Right lobe of liver (tissue), 6 donors: Measurements from ENCODE around the gene APBA1. TPM values are rescaled to one million over a fixed set of nuclear protein-coding genes. Genes with fewer than 3 reads are reported as not detected.

Source experiments
- ATAC-seq, 4 donors: fragments of 200-7000 bp; cut with Tn5 transposase; one replicate each; pipeline ENCODE4 v1.9.1; 2020; ENCODE audit warnings: mild to moderate bottlenecking in 4 of 4, moderate library complexity in 4 of 4
- DNase-seq, 3 donors: peaks; one replicate each; pipeline ENCODE4 v3.0.0-alpha.2; 2020
- H3K27ac ChIP-seq, 3 donors: fragments of 200-600 bp; one replicate each; pipeline ENCODE4 v1.8.0; 2022
- H3K27me3 ChIP-seq, 2 donors: fragments of 200-600 bp; one replicate each; pipeline ENCODE4 v1.8.0; 2022
- H3K36me3 ChIP-seq, 4 donors: fragments of 200-600 bp; sonication (generic) in 1 of 4; one replicate each; pipeline versions ENCODE4 v1.5.1 to v1.8.0; 2017 to 2022; ENCODE audit warnings: control low read depth in 1 of 4
- H3K4me1 ChIP-seq, 4 donors: fragments of 200-600 bp; sonication (generic) in 1 of 4; one replicate each; pipeline versions ENCODE4 v1.5.1 to v1.8.0; 2017 to 2022; ENCODE audit warnings: control low read depth in 1 of 4
- H3K4me3 ChIP-seq, 3 donors: fragments of 200-600 bp; one replicate each; pipeline ENCODE4 v1.8.0; 2022
- H3K9me3 ChIP-seq, 4 donors: fragments of 200-600 bp; sonication (generic) in 1 of 4; one replicate each; pipeline versions ENCODE4 v1.5.1 to v1.8.0; 2017 to 2022; ENCODE audit warnings: control low read depth in 1 of 4
- CTCF ChIP-seq, 4 donors: fragments of 200-600 bp in 3 of 4; fragments of 450-650 bp in 1 of 4; IDR thresholded peaks; one replicate each; pipeline versions ENCODE4 v1.5.1 to v1.8.0; 2016 to 2022; ENCODE audit warnings: antibody characterized with exemption in 4 of 4, mild to moderate bottlenecking in 2 of 4
- POLR2A ChIP-seq: fragments of 450-650 bp; IDR thresholded peaks from one replicate; pipeline ENCODE4 v1.6.1; 2017; ENCODE audit warnings: antibody characterized with exemption, mild to moderate bottlenecking
- WGBS: methylation state at CpG from one replicate; pipeline ENCODE4 v1.1.6; 2018; ENCODE audit warnings: low coverage, low lambda C conversion rate; ENCODE audit not compliant: insufficient coverage; ENCODE audit errors: missing lambda C conversion rate; 5-methylcytosine and 5-hydroxymethylcytosine counted together
- intact Hi-C, 2 donors: fragments of 100-400 bp; cut with DNase I; formaldehyde crosslinking; loops; one replicate each; pipeline versions ENCODE4 v1.11.2 to v1.14.1; 2022
- total RNA-seq, 6 experiments: library from RNA; depleted of rRNA in 2 of 6; stranded (reverse); fragments of >200 nt in 2 of 6; fragmentation: NEBNext Ultra II Directional in 3 of 6; extraction: Animal tissue kit (Norgen Biotek cat#: 25700) in 3 of 6; gene quantifications; one replicate each; pipeline versions ENCODE4 v1.1.0 to v1.2.4, GENCODE V29; 2016 to 2023
- donor health status: DM: no; HTN: yes; CAD: no.
- donor health status: DM: no; HTN: no; CAD: no.
- donor health status: DM: no; HTN: no; CAD: no.
- donor health status: DM: no; HTN: yes; CAD: no.
- donor health status: DM: no; HTN: yes; CAD: no.

The APBA1 gene
- total RNA-seq, 6 experiments from 2014 or later = 6.6 to 25.5 (median 16.7) TPM

DNA sequence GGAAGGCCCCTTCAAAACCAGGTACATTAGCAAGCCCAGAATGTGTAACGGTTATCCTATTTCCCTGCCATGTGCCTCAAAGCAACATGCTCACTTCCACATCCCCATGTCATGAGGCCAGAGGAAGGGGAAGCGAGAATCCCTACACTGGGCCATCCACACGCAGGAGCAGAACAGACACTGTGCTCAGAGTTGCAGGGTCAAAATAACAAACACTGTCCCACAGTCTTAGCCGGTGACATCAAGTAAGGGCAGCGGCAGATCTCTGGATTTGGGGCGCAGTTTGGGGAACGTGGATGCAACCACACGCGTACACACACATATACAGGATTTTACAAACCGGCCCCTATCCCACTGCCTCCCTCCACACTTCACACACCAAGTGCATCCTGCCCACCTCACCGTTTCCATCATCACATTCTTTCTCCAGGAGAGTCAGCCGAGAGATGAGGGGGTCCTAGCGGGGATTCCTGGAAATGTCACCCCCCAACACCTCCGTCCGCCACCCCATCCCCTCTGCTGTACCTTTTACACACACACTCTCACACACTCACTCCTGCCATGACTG lies 776 bp downstream of the APBA1 start:
- Histone ChIP-seq H3K27ac (peak overlapping the region; percentile 84 to 98 (median 91)), H3K27me3 (no peaks in the 10 kb centered on the region), H3K4me1 (peaks cover 0 to 5% (median 2%) of the 10 kb centered on the region in 4 donors), H3K36me3 (no peaks in the 10 kb centered on the region), H3K4me3 (peak overlapping the region; percentile 71 to 83 (median 76)), H3K9me3 (no peaks in the 10 kb centered on the region)
- intact Hi-C loops = loop anchor here in 1 of 2 donors (10.0 kb wide), 1 partner anchor 83 kb away; no protein-coding TSS in a partner anchor
- ATAC-seq (peak; percentile 23 to 55 (median 42)), DNase-seq (peak in 2 of 3 donors; percentile 27 to 49)
- TF ChIP-seq POLR2A (no peak), CTCF (IDR thresholded peaks at IDR 0.05) (no peak)
- WGBS = 15% methylated on average over 11 of the region's 15 CpGs

DNA sequence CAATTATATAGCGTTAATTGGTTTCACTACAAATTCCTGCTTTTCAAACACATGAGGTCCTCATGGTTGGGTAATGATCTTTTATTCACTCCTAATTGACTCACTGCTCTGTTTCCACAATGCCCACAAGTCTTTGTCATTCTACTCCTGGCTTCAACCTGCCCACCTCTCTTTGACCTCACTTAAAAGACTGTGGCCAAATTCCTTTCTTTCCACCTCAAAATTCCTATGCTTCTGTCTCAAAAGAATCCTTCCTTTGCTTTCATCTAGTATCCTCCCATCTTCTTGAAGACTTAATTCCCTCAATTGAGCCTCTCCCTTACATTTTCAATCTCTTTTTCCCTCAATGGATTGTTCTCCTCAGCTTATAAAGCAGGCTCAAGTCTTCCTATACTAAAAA lies 4.9 kb downstream of the APBA1 start:
- intact Hi-C loops = loop anchor here in 1 of 2 donors (5.0 kb wide), 1 partner anchor 95 kb away; the partner anchor contains the start of gene PTAR1
- Histone ChIP-seq H3K36me3 (no peaks in the 10 kb centered on the region), H3K4me1 (no peaks in the 10 kb centered on the region), H3K9me3 (no peaks in the 10 kb centered on the region), H3K27ac (no peak overlapping the region), H3K4me3 (no peak overlapping the region), H3K27me3 (no peaks in the 10 kb centered on the region)
- 92% methylated on average over 1 of the region's 1 CpG for WGBS
- DNase-seq = no peak
- TF ChIP-seq CTCF (IDR thresholded peaks at IDR 0.05) (no peak), POLR2A (no peak)
- ATAC-seq = no peak

DNA sequence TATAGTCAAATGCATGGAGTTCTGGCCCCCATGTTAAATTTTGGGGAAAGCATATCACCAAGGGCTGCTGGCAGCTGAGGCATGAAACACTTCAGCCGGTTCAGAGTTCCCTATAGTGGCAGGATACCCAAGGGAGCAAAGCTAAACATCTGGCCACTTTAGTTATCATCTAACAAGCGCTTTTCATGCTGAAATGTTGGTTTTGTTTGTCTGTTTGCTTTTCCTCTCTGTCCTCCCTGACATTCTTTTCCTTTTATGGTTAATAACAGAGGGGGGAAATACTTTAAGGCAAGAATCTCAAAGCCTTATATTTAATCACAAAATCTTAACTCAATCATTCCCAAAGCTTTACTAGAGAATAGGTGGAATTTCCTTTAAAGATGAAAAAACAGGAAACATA lies 11.9 kb downstream of the APBA1 start:
- intact Hi-C loops = no loop called here
- TF ChIP-seq CTCF (IDR thresholded peaks at IDR 0.05) (no peak), POLR2A (no peak)
- no peaks in the 10 kb centered on the region for H3K9me3 ChIP-seq
- H3K4me3 ChIP-seq = no peak overlapping the region
- peaks cover 0 to 12% (median 0%) of the 10 kb centered on the region in 4 donors for H3K4me1 ChIP-seq
- 16% methylated on average over 2 of the region's 2 CpGs for WGBS
- DNase-seq (no peak), ATAC-seq (peak in 3 of 4 donors; percentile 14 to 49 (median 43))
- no peaks in the 10 kb centered on the region for H3K27me3 ChIP-seq
- H3K27ac ChIP-seq = peak overlapping the region in 2 of 3 donors; percentile 43 to 97
- H3K36me3 ChIP-seq = no peaks in the 10 kb centered on the region

GRCh38 chr9:69658987-69659675 lies 13.0 kb downstream of the APBA1 start:
- Histone ChIP-seq H3K4me3 (no peak overlapping the region), H3K36me3 (no peaks in the 10 kb centered on the region), H3K27me3 (no peaks in the 10 kb centered on the region), H3K27ac (peak overlapping the region in 2 of 3 donors; percentile 91 to 97), H3K9me3 (no peaks in the 10 kb centered on the region), H3K4me1 (peaks cover 0 to 12% (median 0%) of the 10 kb centered on the region in 4 donors)
- intact Hi-C loops = no loop called here
- ATAC-seq (no peak), DNase-seq (no peak)
- TF ChIP-seq POLR2A (no peak), CTCF (IDR thresholded peaks at IDR 0.05) (no peak)
- WGBS = 67% methylated on average over 3 of the region's 3 CpGs
